Esophagus (tissue), 2 donors: ENCODE measurements around the gene DLK2. TPM values are rescaled to one million over a fixed set of nuclear protein-coding genes. Genes with fewer than 3 reads are reported as not detected.

ENCODE experiments used
- H3K27ac ChIP-seq, 2 donors: one replicate each; pipeline ENCODE4 v1.5.1; 2013; ENCODE audit warnings: low read depth in 2 of 2, mild to moderate bottlenecking in 2 of 2, inconsistent platforms in 1 of 2, low read length in 1 of 2, moderate library complexity in 1 of 2
- H3K27me3 ChIP-seq, 2 donors: one replicate each; pipeline ENCODE4 v1.6.1; 2013; ENCODE audit warnings: low read length in 2 of 2, control low read depth in 1 of 2, mild to moderate bottlenecking in 1 of 2; ENCODE audit not compliant: insufficient read depth in 2 of 2, control insufficient read depth in 1 of 2
- H3K36me3 ChIP-seq, 2 donors: one replicate each; pipeline ENCODE4 v1.6.1; 2013; ENCODE audit warnings: low read length in 1 of 2; ENCODE audit not compliant: control insufficient read depth in 2 of 2, insufficient read depth in 2 of 2
- H3K4me1 ChIP-seq, 2 donors: one replicate each; pipeline ENCODE4 v1.6.1; 2013; ENCODE audit warnings: low read length in 1 of 2; ENCODE audit not compliant: control insufficient read depth in 2 of 2, insufficient read depth in 2 of 2
- H3K4me3 ChIP-seq, 2 donors: one replicate each; pipeline ENCODE4 v1.5.1; 2013; ENCODE audit warnings: low read length in 2 of 2, mild to moderate bottlenecking in 2 of 2, low read depth in 1 of 2, moderate library complexity in 1 of 2
- H3K9me3 ChIP-seq, 2 donors: one replicate each; pipeline ENCODE4 v1.6.1; 2013; ENCODE audit warnings: mild to moderate bottlenecking in 2 of 2, low read depth in 1 of 2, low read length in 1 of 2, moderate library complexity in 1 of 2; ENCODE audit not compliant: control insufficient read depth in 2 of 2, insufficient read depth in 1 of 2
- WGBS, 2 donors: extraction: QIAGEN DNeasy Blood & Tissue Kit; methylation state at CpG; one replicate each; pipeline ENCODE4 v1.1.7; 2013; 5-methylcytosine and 5-hydroxymethylcytosine counted together
- polyA plus RNA-seq, 2 donors: library from polyadenylated mRNA; stranded (reverse); fragments of 200-250 nt; gene quantifications; one replicate each; pipeline ENCODE4 v1.2.3, GENCODE V29; 2013
- donor health status: healthy with polysubstance abuse.
- donor health status: Bipolar disorder and iron deficiency.

Gene DLK2
- polyA plus RNA-seq, 2 donors, result 11.3 to 18.7 TPM

GRCh38 chr6:43434943-43435342, 20.4 kb downstream of the DLK2 start:
- H3K27me3 ChIP-seq, result no peaks in the 10 kb centered on the region
- 86% methylated on average over 4 of the region's 4 CpGs for WGBS, 2 donors
- peaks cover 0 to 28% of the 10 kb centered on the region in 2 donors for H3K36me3 ChIP-seq
- no peaks in the 10 kb centered on the region for H3K9me3 ChIP-seq
- H3K4me3 ChIP-seq, result no peak overlapping the region
- H3K4me1 ChIP-seq, result peaks cover 5 to 34% of the 10 kb centered on the region in 2 donors
- peak overlapping the region in 1 of 2 donors; percentile 17 for H3K27ac ChIP-seq

DNA sequence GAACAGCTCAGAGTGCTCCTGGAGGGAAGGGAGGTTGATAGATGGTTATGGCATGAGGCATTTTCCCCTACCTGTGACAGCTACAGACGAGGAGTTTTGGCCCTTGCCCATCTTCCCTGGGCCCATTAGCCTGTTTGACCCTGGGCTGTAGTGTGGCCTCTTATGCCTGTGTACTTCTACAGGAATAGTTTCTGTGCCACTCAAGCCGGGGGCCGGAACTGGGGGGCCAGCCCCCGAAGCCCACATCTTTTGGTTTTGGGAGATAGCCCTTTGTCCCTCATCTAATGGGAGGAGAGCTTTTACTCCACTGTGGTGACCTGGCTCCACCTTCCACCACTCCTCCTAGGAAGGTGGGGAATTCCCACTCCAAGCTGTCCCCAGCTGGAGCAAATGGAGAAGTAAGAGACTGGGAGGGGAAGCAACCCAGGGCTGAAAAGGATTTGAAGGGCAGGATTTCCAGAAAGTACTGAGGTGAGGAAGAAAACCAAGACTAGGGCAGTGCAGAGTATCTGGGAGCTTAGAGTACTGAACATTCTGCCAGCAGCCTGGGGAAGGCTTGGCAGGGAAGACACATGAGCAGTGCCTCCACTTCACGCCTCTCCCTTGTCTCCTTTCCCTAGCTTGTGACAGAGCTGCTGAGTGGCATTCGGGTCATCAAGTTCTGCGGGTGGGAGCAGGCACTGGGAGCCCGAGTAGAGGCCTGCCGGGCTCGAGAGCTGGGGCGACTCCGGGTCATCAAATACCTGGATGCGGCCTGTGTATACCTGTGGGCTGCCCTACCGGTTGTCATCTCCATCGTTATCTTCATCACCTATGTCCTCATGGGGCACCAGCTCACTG, 21.1 kb downstream of the DLK2 start:
- no peaks in the 10 kb centered on the region for H3K9me3 ChIP-seq
- H3K4me3 ChIP-seq, result no peak overlapping the region
- peaks cover 5 to 34% of the 10 kb centered on the region in 2 donors for H3K4me1 ChIP-seq
- peak overlapping the region in 1 of 2 donors; percentile 17 for H3K27ac ChIP-seq
- no peaks in the 10 kb centered on the region for H3K27me3 ChIP-seq
- H3K36me3 ChIP-seq, result peaks cover 0 to 28% of the 10 kb centered on the region in 2 donors
- 76 to 81% methylated on average over 15 of the region's 15 CpGs for WGBS, 2 donors

DNA sequence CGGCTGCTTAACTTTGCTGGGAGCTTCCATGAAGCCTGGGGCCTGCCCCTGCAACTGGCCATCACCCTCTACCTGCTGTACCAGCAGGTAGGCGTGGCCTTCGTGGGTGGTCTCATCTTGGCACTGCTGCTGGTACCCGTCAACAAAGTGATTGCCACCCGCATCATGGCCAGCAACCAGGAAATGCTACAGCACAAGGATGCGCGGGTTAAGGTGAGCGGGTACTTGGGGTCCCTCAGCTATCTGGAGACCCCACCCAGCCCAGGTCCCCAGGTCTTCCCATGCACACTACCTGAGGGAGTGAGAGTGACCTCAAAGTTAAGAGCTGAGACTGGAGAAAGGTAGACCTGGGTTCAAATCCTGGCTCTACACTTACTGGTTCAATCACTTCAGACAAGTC, 22.2 kb downstream of the DLK2 start:
- Histone ChIP-seq H3K36me3 (peaks cover 0 to 21% of the 10 kb centered on the region in 2 donors), H3K4me3 (no peak overlapping the region), H3K27me3 (no peaks in the 10 kb centered on the region), H3K9me3 (no peaks in the 10 kb centered on the region), H3K4me1 (peaks cover 5 to 31% of the 10 kb centered on the region in 2 donors), H3K27ac (no peak overlapping the region)
- whole genome bisulfite sequencing, 2 donors, result 73 to 79% methylated on average over 8 of the region's 8 CpGs

DNA sequence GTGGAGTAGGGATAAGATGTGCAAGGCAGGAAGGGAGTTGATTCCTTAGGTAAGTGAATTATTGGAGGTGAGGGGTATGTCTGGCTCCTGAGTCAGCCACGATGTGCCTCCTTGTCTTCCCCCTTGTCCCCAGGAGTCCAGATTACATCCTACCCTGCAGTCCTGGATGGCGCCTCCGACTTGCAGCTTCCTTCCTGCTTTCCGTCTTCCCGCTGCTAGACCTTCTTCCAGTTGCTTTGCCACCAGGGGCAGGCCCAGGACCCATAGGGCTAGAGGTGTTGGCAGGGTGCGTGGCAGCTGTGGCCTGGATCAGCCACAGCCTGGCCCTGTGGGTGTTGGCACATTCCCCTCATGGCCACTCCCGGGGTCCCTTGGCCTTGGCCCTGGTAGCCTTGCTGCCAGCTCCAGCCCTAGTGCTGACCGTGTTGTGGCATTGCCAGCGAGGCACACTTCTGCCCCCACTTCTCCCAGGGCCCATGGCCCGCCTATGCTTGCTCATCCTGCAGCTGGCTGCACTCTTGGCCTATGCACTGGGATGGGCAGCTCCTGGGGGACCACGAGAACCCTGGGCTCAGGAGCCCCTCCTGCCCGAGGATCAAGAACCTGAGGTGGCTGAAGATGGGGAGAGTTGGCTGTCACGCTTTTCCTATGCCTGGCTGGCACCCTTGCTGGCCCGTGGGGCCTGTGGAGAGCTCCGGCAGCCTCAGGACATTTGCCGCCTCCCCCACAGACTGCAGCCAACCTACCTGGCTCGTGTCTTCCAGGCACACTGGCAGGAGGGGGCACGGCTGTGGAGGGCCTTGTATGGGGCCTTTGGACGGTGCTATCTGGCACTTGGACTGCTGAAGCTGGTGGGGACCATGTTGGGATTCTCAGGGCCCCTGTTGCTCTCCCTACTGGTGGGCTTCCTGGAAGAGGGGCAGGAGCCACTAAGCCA, 23.1 kb downstream of the DLK2 start:
- Histone ChIP-seq H3K4me1 (peaks cover 5 to 27% of the 10 kb centered on the region in 2 donors), H3K36me3 (peaks cover 0 to 17% of the 10 kb centered on the region in 2 donors), H3K27ac (no peak overlapping the region), H3K9me3 (no peaks in the 10 kb centered on the region), H3K4me3 (no peak overlapping the region), H3K27me3 (no peaks in the 10 kb centered on the region)
- 78 to 81% methylated on average over 19 of the region's 19 CpGs for WGBS, 2 donors

GRCh38 chr6:43428874-43429273, 26.5 kb downstream of the DLK2 start:
- Histone ChIP-seq H3K27ac (peak overlapping the region in 1 of 2 donors; percentile 24), H3K4me3 (peak overlapping the region; percentile 71 to 87)

DNA sequence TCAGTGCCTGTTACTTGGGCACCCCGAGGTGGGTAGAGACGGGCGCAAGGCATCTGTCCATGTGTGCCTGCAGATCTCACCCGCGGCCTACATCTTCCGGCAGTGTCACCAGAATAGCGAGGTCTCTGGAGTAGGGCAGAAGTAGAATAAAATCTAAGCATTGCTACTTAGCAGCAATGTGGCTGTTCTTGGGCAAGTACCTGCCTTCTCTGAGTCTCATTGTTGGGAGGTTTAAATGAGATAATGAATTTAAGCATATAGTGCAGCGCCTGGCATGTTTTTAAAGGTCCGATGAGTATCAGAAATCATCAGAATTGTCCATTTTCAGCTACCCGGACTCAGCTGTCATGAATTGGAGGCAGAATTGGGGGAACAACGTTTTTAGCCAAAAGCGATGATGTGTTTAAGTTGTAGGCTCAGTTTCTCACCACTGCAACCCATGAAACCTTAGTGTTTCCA, 27.2 kb downstream of the DLK2 start:
- Histone ChIP-seq H3K27me3 (no peaks in the 10 kb centered on the region), H3K4me1 (peaks cover 0 to 6% of the 10 kb centered on the region in 2 donors), H3K9me3 (no peaks in the 10 kb centered on the region), H3K27ac (peak overlapping the region; percentile 83 to 98), H3K36me3 (peaks cover 0 to 12% of the 10 kb centered on the region in 2 donors), H3K4me3 (peak overlapping the region; percentile 71 to 87)
- 9 to 11% methylated on average over 12 of the region's 12 CpGs for WGBS, 2 donors

More at GRCh38 chr6:43428874-43429273, 26.5 kb downstream of the DLK2 start:
- no peaks in the 10 kb centered on the region for H3K9me3 ChIP-seq
- no peaks in the 10 kb centered on the region for H3K27me3 ChIP-seq
- peaks cover 0 to 14% of the 10 kb centered on the region in 2 donors for H3K36me3 ChIP-seq
- WGBS, 2 donors, result 64 to 66% methylated on average over 3 of the region's 3 CpGs
- peaks cover 0 to 9% of the 10 kb centered on the region in 2 donors for H3K4me1 ChIP-seq

GRCh38 chr6:43427406-43428111, 27.8 kb downstream of the DLK2 start, which contains the start of gene ABCC10:
Gene ABCC10 (plus strand): TSS chr6:43427541. CDS start chr6:43427979, 438 bp downstream.
- peak within 1 kb of the TSS; percentile 71 to 87 for H3K4me3 ChIP-seq
- no peaks in the 10 kb centered on the region for H3K27me3 ChIP-seq
- peak within 1 kb of the TSS; percentile 83 to 98 for H3K27ac ChIP-seq
- H3K36me3 ChIP-seq, result peaks cover 0 to 7% of the 10 kb centered on the region in 2 donors
- 0% methylated on average over 45 to 49 of the region's 49 CpGs for WGBS, 2 donors
- H3K4me1 ChIP-seq, result peaks cover 0 to 6% of the 10 kb centered on the region in 2 donors
- H3K9me3 ChIP-seq, result no peaks in the 10 kb centered on the region

DNA sequence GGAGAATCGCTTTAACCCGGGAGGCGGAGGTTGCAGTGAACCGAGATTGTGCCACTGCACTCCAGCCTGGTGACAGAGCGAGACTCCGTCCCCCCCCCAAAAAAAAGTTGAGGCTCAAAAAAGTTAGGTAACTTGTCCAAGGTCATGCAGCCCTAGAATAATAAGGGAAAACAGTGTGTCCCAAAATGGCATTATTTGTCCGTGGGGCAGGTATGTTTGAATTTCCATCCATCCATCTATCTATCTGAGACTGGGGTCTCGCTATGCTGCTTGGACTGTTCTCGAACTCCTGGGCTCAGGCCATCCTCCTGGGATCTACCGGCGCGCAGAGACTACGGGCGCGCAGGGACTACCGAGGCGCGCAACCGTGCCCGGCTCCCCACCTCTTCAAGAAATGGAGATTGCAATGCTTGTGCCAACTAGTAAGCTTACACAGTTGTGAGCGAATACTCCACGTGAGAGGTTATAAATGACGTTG, 28.4 kb downstream of the DLK2 start:
- Histone ChIP-seq H3K27ac (peak overlapping the region; percentile 83 to 98), H3K4me1 (peaks cover 0 to 4% of the 10 kb centered on the region in 2 donors), H3K9me3 (no peaks in the 10 kb centered on the region), H3K27me3 (no peaks in the 10 kb centered on the region), H3K4me3 (peak overlapping the region; percentile 71 to 87), H3K36me3 (peaks cover 0 to 1% of the 10 kb centered on the region in 2 donors)
- WGBS, 2 donors, result 31 to 42% methylated on average over 23 of the region's 23 CpGs
